SU-DHL-6 (cell line): Measurements from ENCODE around the gene LCE2A.

Source experiments
- CTCF ChIP-seq: fragments of 200-600 bp; sonication (generic); IDR thresholded peaks from one replicate; pipeline ENCODE4 v1.5.1; 2017; ENCODE audit warnings: antibody characterized with exemption, mild to moderate bottlenecking, low read length, moderate library complexity; ENCODE audit not compliant: insufficient read depth, poor library complexity, severe bottlenecking
- EZH2phosphoT487 ChIP-seq: fragments of 200-600 bp; sonication (generic), shearing (Covaris generic); conservative IDR thresholded peaks from 2 replicates; pipeline ENCODE4 v1.6.1; 2018; ENCODE audit warnings: mild to moderate bottlenecking, antibody characterized with exemption, low read length, moderate library complexity, mixed read lengths

- TF ChIP-seq CTCF (no peak), EZH2phosphoT487 (no peak)
These were observed 1.6 kb downstream of the LCE2A start for GRCh38 chr1:152699746-152700145.
